ENCODE data around the gene ZNF684. TPM values are rescaled to one million over a fixed set of nuclear protein-coding genes. Genes with fewer than 3 reads are reported as not detected.

ZNF684 gene
- total RNA-seq, 1 donor from 2014 or later: 3.9 TPM

DNA sequence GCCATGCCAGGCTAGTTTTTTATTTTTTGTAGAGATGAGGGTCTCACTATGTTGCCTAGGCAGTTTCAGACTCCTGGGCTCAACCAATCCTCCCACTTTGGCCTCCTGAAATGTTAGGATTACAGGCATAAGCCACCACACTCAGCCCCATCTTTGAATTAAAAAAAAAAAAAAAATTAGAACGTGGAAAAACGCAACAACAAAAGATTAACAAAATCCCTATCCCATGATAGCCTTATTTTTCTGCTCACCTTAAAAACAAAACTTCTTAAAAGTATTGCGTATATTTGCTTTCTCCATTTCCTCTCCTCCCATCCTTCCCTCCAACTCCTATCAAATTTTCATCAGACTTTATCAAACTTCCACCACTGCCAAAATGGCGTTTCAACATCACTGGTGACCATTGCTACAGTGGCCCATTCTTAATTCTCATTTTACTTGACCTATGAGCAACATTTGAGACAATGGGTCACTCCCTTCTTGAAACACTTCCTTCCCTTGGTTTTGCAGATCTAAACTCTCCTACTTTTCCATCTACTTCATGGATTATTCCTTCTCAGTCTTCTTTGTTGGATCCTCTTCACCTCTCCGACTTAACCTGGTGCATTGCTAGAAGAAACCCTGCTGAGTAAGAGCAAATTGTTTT is 579 bp upstream of the ZNF684 start:
- peak overlapping the region; percentile 80 for H3K4me3 ChIP-seq (ENCODE audit: low read depth, low read length)
- no peak for DNase-seq (ENCODE audit: low read depth)
- TF ChIP-seq, protein P1, sequence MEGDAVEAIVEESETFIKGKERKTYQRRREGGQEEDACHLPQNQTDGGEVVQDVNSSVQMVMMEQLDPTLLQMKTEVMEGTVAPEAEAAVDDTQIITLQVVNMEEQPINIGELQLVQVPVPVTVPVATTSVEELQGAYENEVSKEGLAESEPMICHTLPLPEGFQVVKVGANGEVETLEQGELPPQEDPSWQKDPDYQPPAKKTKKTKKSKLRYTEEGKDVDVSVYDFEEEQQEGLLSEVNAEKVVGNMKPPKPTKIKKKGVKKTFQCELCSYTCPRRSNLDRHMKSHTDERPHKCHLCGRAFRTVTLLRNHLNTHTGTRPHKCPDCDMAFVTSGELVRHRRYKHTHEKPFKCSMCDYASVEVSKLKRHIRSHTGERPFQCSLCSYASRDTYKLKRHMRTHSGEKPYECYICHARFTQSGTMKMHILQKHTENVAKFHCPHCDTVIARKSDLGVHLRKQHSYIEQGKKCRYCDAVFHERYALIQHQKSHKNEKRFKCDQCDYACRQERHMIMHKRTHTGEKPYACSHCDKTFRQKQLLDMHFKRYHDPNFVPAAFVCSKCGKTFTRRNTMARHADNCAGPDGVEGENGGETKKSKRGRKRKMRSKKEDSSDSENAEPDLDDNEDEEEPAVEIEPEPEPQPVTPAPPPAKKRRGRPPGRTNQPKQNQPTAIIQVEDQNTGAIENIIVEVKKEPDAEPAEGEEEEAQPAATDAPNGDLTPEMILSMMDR (conservative IDR thresholded peaks at IDR 0.05; ENCODE audit: low read depth, low read length): no peak

DNA sequence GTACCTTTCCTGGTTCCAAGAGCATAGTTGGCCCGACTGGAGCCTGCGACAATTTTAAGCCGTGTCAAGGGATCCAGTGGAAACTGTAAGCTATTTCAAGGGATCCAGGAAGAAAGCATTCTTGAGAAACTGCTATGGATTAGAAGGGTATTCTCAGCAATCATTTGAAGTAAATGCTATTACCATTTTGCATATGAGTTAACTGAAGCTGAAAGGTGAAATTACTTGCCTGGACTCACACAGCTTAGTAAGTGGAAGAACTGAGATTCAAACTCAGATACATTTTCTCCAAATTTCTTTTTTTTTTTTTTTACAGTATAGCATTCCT is 589 bp downstream of the ZNF684 start:
- TF ChIP-seq, protein P1 (conservative IDR thresholded peaks at IDR 0.05; ENCODE audit: low read depth, low read length): no peak
- H3K4me3 ChIP-seq (ENCODE audit: low read depth, low read length): peak overlapping the region; percentile 80
- no peak for DNase-seq (ENCODE audit: low read depth)

DNA sequence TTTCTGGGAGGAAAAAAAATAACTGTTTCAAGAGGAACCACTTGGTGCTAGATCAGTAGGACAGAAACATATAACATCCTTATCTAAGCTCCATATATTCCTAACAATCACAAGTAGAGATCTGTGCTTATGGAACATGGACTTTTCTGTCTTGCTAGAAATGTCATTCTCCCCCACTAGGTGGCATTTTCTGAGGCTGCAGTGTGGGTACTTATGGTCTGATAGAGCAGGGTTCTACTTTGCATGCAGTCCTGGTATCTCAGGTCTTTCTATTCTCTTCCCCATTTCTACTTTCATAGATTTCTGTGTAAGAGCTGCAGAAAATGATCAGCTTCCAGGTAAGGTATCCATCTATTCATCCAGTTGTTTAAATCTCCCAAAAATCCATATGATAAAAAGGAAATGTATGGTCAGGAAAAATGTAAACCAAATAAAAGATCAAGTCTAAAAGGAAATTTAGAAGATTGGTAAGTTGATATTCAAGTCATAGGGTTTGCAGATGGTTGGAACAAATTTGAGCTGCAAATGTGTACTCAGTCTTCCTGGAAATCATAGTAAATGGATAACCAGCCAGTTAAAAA is 1.5 kb downstream of the ZNF684 start:
- peak overlapping the region; percentile 80 for H3K4me3 ChIP-seq (ENCODE audit: low read depth, low read length)
- TF ChIP-seq, protein P1 (conservative IDR thresholded peaks at IDR 0.05; ENCODE audit: low read depth, low read length): peak; percentile 80
- DNase-seq (ENCODE audit: low read depth): no peak

DNA sequence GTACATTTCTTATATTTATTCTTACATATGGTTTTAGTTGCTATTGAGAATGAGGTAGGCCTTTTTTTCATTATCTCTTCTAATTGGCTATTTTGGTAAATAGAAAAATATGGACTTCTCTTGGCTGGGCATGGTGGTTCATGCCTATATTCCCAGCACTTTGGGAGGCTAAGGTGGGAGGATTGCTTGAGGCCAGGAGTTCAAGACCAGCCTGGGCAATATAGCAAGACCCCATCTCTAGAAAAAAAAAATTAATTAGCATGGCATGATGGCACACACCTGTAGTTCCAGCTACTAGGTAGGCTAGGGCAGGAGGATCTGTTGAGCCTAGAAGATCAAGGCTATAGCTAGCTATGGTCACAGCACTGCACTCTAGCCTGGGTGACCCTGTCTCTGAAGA is 3.2 kb downstream of the ZNF684 start:
- no peak for DNase-seq (ENCODE audit: low read depth)
- TF ChIP-seq, protein P1 (conservative IDR thresholded peaks at IDR 0.05; ENCODE audit: low read depth, low read length): no peak
- no peak overlapping the region for H3K4me3 ChIP-seq (ENCODE audit: low read depth, low read length)

DNA sequence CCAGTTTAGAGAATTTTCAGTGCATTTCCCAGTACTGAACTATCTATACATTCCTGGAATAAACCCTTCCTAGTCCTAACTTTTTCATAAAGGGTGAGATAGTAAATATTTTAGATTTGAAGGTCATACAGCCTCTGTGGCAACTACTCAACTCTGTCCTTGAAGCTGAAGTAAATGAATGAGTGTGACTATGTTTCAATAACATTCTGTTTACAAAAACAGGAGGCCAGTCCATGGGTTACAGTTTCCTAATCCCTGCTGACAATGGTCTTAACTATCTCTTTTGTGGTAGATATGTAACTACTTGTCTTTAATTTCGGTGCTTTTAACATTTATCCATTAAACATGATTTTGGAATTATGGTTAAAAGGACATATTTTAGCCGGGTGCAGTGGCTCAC is 4.3 kb downstream of the ZNF684 start:
- TF ChIP-seq, protein P1 (conservative IDR thresholded peaks at IDR 0.05; ENCODE audit: low read depth, low read length): no peak
- H3K4me3 ChIP-seq (ENCODE audit: low read depth, low read length): no peak overlapping the region
- DNase-seq (ENCODE audit: low read depth): no peak

DNA sequence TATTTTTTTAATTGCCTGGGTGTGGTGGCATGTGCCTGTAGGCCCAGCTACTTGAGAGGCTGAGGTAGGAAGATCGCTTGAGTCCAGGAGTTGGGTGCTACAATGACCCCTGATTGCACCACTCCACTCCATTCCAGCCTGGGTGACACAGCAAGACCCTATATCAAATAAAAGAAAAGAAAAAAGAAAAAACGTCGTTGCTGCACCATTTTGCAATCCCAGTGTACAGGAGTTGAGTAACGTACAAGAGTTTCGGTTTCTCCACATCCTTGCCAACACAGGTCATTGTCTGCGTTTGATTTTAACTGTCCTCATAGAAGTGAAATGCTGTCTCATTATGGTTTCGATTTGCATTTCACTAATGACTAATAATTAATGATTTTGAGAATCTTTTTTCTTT is 7.9 kb downstream of the ZNF684 start:
- H3K4me3 ChIP-seq (ENCODE audit: low read depth, low read length): no peak overlapping the region
- TF ChIP-seq, protein P1 (conservative IDR thresholded peaks at IDR 0.05; ENCODE audit: low read depth, low read length): no peak
- no peak for DNase-seq (ENCODE audit: low read depth)

DNA sequence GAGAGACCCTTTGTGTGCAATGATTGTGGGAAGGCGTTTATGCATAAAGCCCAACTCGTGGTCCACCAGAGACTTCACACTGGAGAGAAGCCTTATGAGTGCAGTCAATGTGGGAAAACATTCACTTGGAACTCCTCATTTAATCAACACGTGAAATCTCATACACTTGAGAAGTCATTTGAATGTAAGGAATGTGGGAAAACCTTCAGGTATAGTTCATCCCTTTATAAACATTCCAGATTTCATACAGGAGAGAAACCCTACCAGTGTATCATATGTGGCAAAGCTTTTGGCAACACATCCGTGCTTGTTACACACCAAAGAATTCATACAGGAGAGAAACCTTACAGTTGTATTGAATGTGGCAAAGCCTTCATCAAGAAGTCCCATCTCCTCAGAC is 15.5 kb downstream of the ZNF684 start:
- H3K4me3 ChIP-seq (ENCODE audit: low read depth, low read length): no peak overlapping the region
- TF ChIP-seq, protein P1 (conservative IDR thresholded peaks at IDR 0.05; ENCODE audit: low read depth, low read length): no peak
- no peak for DNase-seq (ENCODE audit: low read depth)
